ENCODE data around the gene OSBPL6. TPM values are rescaled to one million over a fixed set of nuclear protein-coding genes. Genes with fewer than 3 reads are reported as not detected.
A peak's percentile ranks its signal among the peaks of the same experiment; 100 is the strongest.

Gene OSBPL6
- total RNA-seq, 1 experiment from 2014 or later: 43.1 TPM

- BruUV-seq (replicated peaks): no TSS peak
- DNase-seq (ENCODE audit: unreplicated experiment): no peak
- H3K27me3 Mint-ChIP-seq (ENCODE audit: insufficient read depth, unreplicated experiment): no peaks in the 10 kb centered on the region
- peaks cover 15% of the 10 kb centered on the region for H3K36me3 Mint-ChIP-seq (ENCODE audit: insufficient read depth, unreplicated experiment)
- ChIA-PET POLR2A (interaction anchor here (1.6 to 3.0 kb wide), 2 partner anchors 20 to 83 kb away, joined by 4 to 27 read pairs; partner anchors contain the start of gene OSBPL6), CTCF (interaction anchor here (1.0 kb wide), 2 partner anchors 19 to 147 kb away, joined by 3 to 5 read pairs; no protein-coding TSS in a partner anchor)
- peak overlapping the region; percentile 62 for H3K27ac Mint-ChIP-seq (ENCODE audit: low read depth, unreplicated experiment)
- no peak for TF ChIP-seq CTCF (IDR thresholded peaks at IDR 0.05; ENCODE audit: unreplicated experiment)
- no peaks in the 10 kb centered on the region for H3K9me3 Mint-ChIP-seq (ENCODE audit: unreplicated experiment)
- peaks cover 48% of the 10 kb centered on the region for H3K4me1 Mint-ChIP-seq (ENCODE audit: insufficient read depth, unreplicated experiment)
- intact Hi-C loops (cut with micrococcal nuclease): no loop called here
- H3K4me3 Mint-ChIP-seq (ENCODE audit: unreplicated experiment): no peak overlapping the region
Measured at GRCh38 chr2:178277741-178278197, 83.5 kb downstream of the OSBPL6 start.

- peaks cover 15% of the 10 kb centered on the region for H3K36me3 Mint-ChIP-seq (ENCODE audit: insufficient read depth, unreplicated experiment)
- no peaks in the 10 kb centered on the region for H3K27me3 Mint-ChIP-seq (ENCODE audit: insufficient read depth, unreplicated experiment)
- intact Hi-C loops (cut with micrococcal nuclease): no loop called here
- no TSS peak for BruUV-seq (replicated peaks)
- peak overlapping the region; percentile 1 for H3K4me3 Mint-ChIP-seq (ENCODE audit: unreplicated experiment)
- TF ChIP-seq CTCF (IDR thresholded peaks at IDR 0.05; ENCODE audit: unreplicated experiment): no peak
- H3K9me3 Mint-ChIP-seq (ENCODE audit: unreplicated experiment): no peaks in the 10 kb centered on the region
- H3K4me1 Mint-ChIP-seq (ENCODE audit: insufficient read depth, unreplicated experiment): peaks cover 52% of the 10 kb centered on the region
- ChIA-PET POLR2A (interaction anchor here (0.6 to 3.0 kb wide), 10 partner anchors 8 to 661 kb away, joined by 3 to 27 read pairs (median 4); partner anchors contain the start of gene OSBPL6), CTCF (interaction anchor here (0.7 to 1.0 kb wide), 3 partner anchors 14 to 118 kb away, joined by 3 to 4 read pairs (median 4); no protein-coding TSS in a partner anchor)
- peak; percentile 91 for DNase-seq (ENCODE audit: unreplicated experiment)
- peak overlapping the region; percentile 62 for H3K27ac Mint-ChIP-seq (ENCODE audit: low read depth, unreplicated experiment)
Measured at GRCh38 chr2:178279142-178279541, 84.8 kb downstream of the OSBPL6 start.

- Mint-ChIP-seq H3K4me3 (ENCODE audit: unreplicated experiment) (peak overlapping the region; percentile 1), H3K9me3 (ENCODE audit: unreplicated experiment) (no peaks in the 10 kb centered on the region), H3K4me1 (ENCODE audit: insufficient read depth, unreplicated experiment) (peaks cover 52% of the 10 kb centered on the region), H3K27ac (ENCODE audit: low read depth, unreplicated experiment) (no peak overlapping the region), H3K27me3 (ENCODE audit: insufficient read depth, unreplicated experiment) (no peaks in the 10 kb centered on the region), H3K36me3 (ENCODE audit: insufficient read depth, unreplicated experiment) (peaks cover 15% of the 10 kb centered on the region)
- DNase-seq (ENCODE audit: unreplicated experiment): no peak
- ChIA-PET CTCF (interaction anchor here (0.6 to 1.1 kb wide), 10 partner anchors 10 to 148 kb away, joined by 3 to 6 read pairs (median 4); no protein-coding TSS in a partner anchor), POLR2A (interaction anchor here (0.7 to 3.0 kb wide), 9 partner anchors 9 to 134 kb away, joined by 3 to 27 read pairs (median 5); partner anchors contain the start of gene OSBPL6)
- no TSS peak for BruUV-seq (replicated peaks)
- intact Hi-C loops (cut with micrococcal nuclease): loop anchor here (1.0 kb wide), 2 partner anchors 84 to 147 kb away; no protein-coding TSS in a partner anchor
- no peak for TF ChIP-seq CTCF (IDR thresholded peaks at IDR 0.05; ENCODE audit: unreplicated experiment)
Measured at GRCh38 chr2:178279636-178280035, 85.3 kb downstream of the OSBPL6 start.

- Mint-ChIP-seq H3K36me3 (ENCODE audit: insufficient read depth, unreplicated experiment) (peaks cover 13% of the 10 kb centered on the region), H3K4me1 (ENCODE audit: insufficient read depth, unreplicated experiment) (peaks cover 47% of the 10 kb centered on the region), H3K4me3 (ENCODE audit: unreplicated experiment) (no peak overlapping the region), H3K27ac (ENCODE audit: low read depth, unreplicated experiment) (no peak overlapping the region), H3K27me3 (ENCODE audit: insufficient read depth, unreplicated experiment) (no peaks in the 10 kb centered on the region), H3K9me3 (ENCODE audit: unreplicated experiment) (no peaks in the 10 kb centered on the region)
- DNase-seq (ENCODE audit: unreplicated experiment): peak; percentile 69
- peak; percentile 71 for TF ChIP-seq CTCF (IDR thresholded peaks at IDR 0.05; ENCODE audit: unreplicated experiment)
- intact Hi-C loops (cut with micrococcal nuclease): loop anchor here (1.0 kb wide), 2 partner anchors 85 to 148 kb away; no protein-coding TSS in a partner anchor
- BruUV-seq (replicated peaks): no TSS peak
- ChIA-PET POLR2A (interaction anchor here (1.0 to 3.0 kb wide), 6 partner anchors 9 to 134 kb away, joined by 3 to 27 read pairs (median 6); partner anchors contain the start of gene OSBPL6), CTCF (interaction anchor here (0.6 to 1.1 kb wide), 9 partner anchors 11 to 149 kb away, joined by 3 to 6 read pairs (median 4); no protein-coding TSS in a partner anchor)
Measured at GRCh38 chr2:178280244-178280852, 86.0 kb downstream of the OSBPL6 start.

Data from MCF 10A (cell line).